ENCODE results near the gene INTS2.
A peak's percentile ranks its signal among the peaks of the same experiment; 100 is the strongest.

Gene INTS2

GRCh38 chr17:61848247-61848646 lies 79.5 kb downstream of the INTS2 start:
- DNase-seq (ENCODE audit: low read depth), result no peak
- H3K4me1 ChIP-seq (ENCODE audit: control insufficient read depth, insufficient read depth, low read length), result no peaks in the 10 kb centered on the region
- no peak overlapping the region for H3K9ac ChIP-seq (ENCODE audit: low read length)
- H3K9me3 ChIP-seq (ENCODE audit: control insufficient read depth, low read length), result no peaks in the 10 kb centered on the region
- no peaks in the 10 kb centered on the region for H3K36me3 ChIP-seq (ENCODE audit: control insufficient read depth, insufficient read depth, low read length, severe bottlenecking)
- H3K27me3 ChIP-seq (replicated peaks; ENCODE audit: control insufficient read depth, insufficient read depth, low read length), result no peaks in the 10 kb centered on the region
- H3K4me3 ChIP-seq (ENCODE audit: low read length), result no peak overlapping the region

- Histone ChIP-seq H3K4me1 (ENCODE audit: control insufficient read depth, insufficient read depth, low read length) (no peaks in the 10 kb centered on the region), H3K4me3 (ENCODE audit: low read length) (no peak overlapping the region), H3K27me3 (replicated peaks; ENCODE audit: control insufficient read depth, insufficient read depth, low read length) (no peaks in the 10 kb centered on the region), H3K9ac (ENCODE audit: low read length) (no peak overlapping the region), H3K9me3 (ENCODE audit: control insufficient read depth, low read length) (no peaks in the 10 kb centered on the region), H3K36me3 (ENCODE audit: control insufficient read depth, insufficient read depth, low read length, severe bottlenecking) (no peaks in the 10 kb centered on the region)
- DNase-seq (ENCODE audit: low read depth), result no peak
Observed at GRCh38 chr17:61847659-61848058, 80.1 kb downstream of the INTS2 start.

GRCh38 chr17:61846761-61847375 lies 80.9 kb downstream of the INTS2 start:
- no peaks in the 10 kb centered on the region for H3K27me3 ChIP-seq (replicated peaks; ENCODE audit: control insufficient read depth, insufficient read depth, low read length)
- H3K9me3 ChIP-seq (ENCODE audit: control insufficient read depth, low read length), result no peaks in the 10 kb centered on the region
- no peaks in the 10 kb centered on the region for H3K4me1 ChIP-seq (ENCODE audit: control insufficient read depth, insufficient read depth, low read length)
- H3K9ac ChIP-seq (ENCODE audit: low read length), result no peak overlapping the region
- no peak for DNase-seq (ENCODE audit: low read depth)
- no peaks in the 10 kb centered on the region for H3K36me3 ChIP-seq (ENCODE audit: control insufficient read depth, insufficient read depth, low read length, severe bottlenecking)
- no peak overlapping the region for H3K4me3 ChIP-seq (ENCODE audit: low read length)

- no peak overlapping the region for H3K9ac ChIP-seq (ENCODE audit: low read length)
- no peak for DNase-seq (ENCODE audit: low read depth)
- no peaks in the 10 kb centered on the region for H3K4me1 ChIP-seq (ENCODE audit: control insufficient read depth, insufficient read depth, low read length)
- no peaks in the 10 kb centered on the region for H3K27me3 ChIP-seq (replicated peaks; ENCODE audit: control insufficient read depth, insufficient read depth, low read length)
- no peaks in the 10 kb centered on the region for H3K9me3 ChIP-seq (ENCODE audit: control insufficient read depth, low read length)
- H3K4me3 ChIP-seq (ENCODE audit: low read length), result no peak overlapping the region
- no peaks in the 10 kb centered on the region for H3K36me3 ChIP-seq (ENCODE audit: control insufficient read depth, insufficient read depth, low read length, severe bottlenecking)
Observed at GRCh38 chr17:61846088-61846487, 81.7 kb downstream of the INTS2 start.

- H3K4me3 ChIP-seq (ENCODE audit: low read length), result no peak overlapping the region
- no peaks in the 10 kb centered on the region for H3K27me3 ChIP-seq (replicated peaks; ENCODE audit: control insufficient read depth, insufficient read depth, low read length)
- H3K9me3 ChIP-seq (ENCODE audit: control insufficient read depth, low read length), result no peaks in the 10 kb centered on the region
- DNase-seq (ENCODE audit: low read depth), result no peak
- no peak overlapping the region for H3K9ac ChIP-seq (ENCODE audit: low read length)
- no peaks in the 10 kb centered on the region for H3K4me1 ChIP-seq (ENCODE audit: control insufficient read depth, insufficient read depth, low read length)
- H3K36me3 ChIP-seq (ENCODE audit: control insufficient read depth, insufficient read depth, low read length, severe bottlenecking), result no peaks in the 10 kb centered on the region
Observed at GRCh38 chr17:61843435-61843834, 84.3 kb downstream of the INTS2 start.

GRCh38 chr17:61842899-61843298 lies 84.9 kb downstream of the INTS2 start:
- H3K9me3 ChIP-seq (ENCODE audit: control insufficient read depth, low read length), result no peaks in the 10 kb centered on the region
- H3K36me3 ChIP-seq (ENCODE audit: control insufficient read depth, insufficient read depth, low read length, severe bottlenecking), result no peaks in the 10 kb centered on the region
- no peaks in the 10 kb centered on the region for H3K4me1 ChIP-seq (ENCODE audit: control insufficient read depth, insufficient read depth, low read length)
- DNase-seq (ENCODE audit: low read depth), result no peak
- no peak overlapping the region for H3K4me3 ChIP-seq (ENCODE audit: low read length)
- no peak overlapping the region for H3K9ac ChIP-seq (ENCODE audit: low read length)
- no peaks in the 10 kb centered on the region for H3K27me3 ChIP-seq (replicated peaks; ENCODE audit: control insufficient read depth, insufficient read depth, low read length)

GRCh38 chr17:61839300-61839786 lies 88.4 kb downstream of the INTS2 start:
- Histone ChIP-seq H3K9me3 (ENCODE audit: control insufficient read depth, low read length) (no peaks in the 10 kb centered on the region), H3K9ac (ENCODE audit: low read length) (no peak overlapping the region), H3K27me3 (replicated peaks; ENCODE audit: control insufficient read depth, insufficient read depth, low read length) (no peaks in the 10 kb centered on the region), H3K4me3 (ENCODE audit: low read length) (no peak overlapping the region), H3K4me1 (ENCODE audit: control insufficient read depth, insufficient read depth, low read length) (peaks cover 1% of the 10 kb centered on the region), H3K36me3 (ENCODE audit: control insufficient read depth, insufficient read depth, low read length, severe bottlenecking) (no peaks in the 10 kb centered on the region)
- no peak for DNase-seq (ENCODE audit: low read depth)

GRCh38 chr17:61837175-61838051 lies 90.4 kb downstream of the INTS2 start:
- peaks cover 11% of the 10 kb centered on the region for H3K4me1 ChIP-seq (ENCODE audit: control insufficient read depth, insufficient read depth, low read length)
- H3K9me3 ChIP-seq (ENCODE audit: control insufficient read depth, low read length), result no peaks in the 10 kb centered on the region
- H3K4me3 ChIP-seq (ENCODE audit: low read length), result no peak overlapping the region
- H3K36me3 ChIP-seq (ENCODE audit: control insufficient read depth, insufficient read depth, low read length, severe bottlenecking), result no peaks in the 10 kb centered on the region
- H3K9ac ChIP-seq (ENCODE audit: low read length), result no peak overlapping the region
- no peaks in the 10 kb centered on the region for H3K27me3 ChIP-seq (replicated peaks; ENCODE audit: control insufficient read depth, insufficient read depth, low read length)
- peak; percentile 92 for DNase-seq (ENCODE audit: low read depth)

- no peak for DNase-seq (ENCODE audit: low read depth)
Observed at GRCh38 chr17:61836266-61837174, 91.3 kb downstream of the INTS2 start.

GRCh38 chr17:61835606-61836005 lies 92.2 kb downstream of the INTS2 start:
- H3K9me3 ChIP-seq (ENCODE audit: control insufficient read depth, low read length), result no peaks in the 10 kb centered on the region
- H3K27me3 ChIP-seq (replicated peaks; ENCODE audit: control insufficient read depth, insufficient read depth, low read length), result no peaks in the 10 kb centered on the region
- no peak for DNase-seq (ENCODE audit: low read depth)
- no peaks in the 10 kb centered on the region for H3K36me3 ChIP-seq (ENCODE audit: control insufficient read depth, insufficient read depth, low read length, severe bottlenecking)
- no peak overlapping the region for H3K4me3 ChIP-seq (ENCODE audit: low read length)
- H3K9ac ChIP-seq (ENCODE audit: low read length), result no peak overlapping the region
- H3K4me1 ChIP-seq (ENCODE audit: control insufficient read depth, insufficient read depth, low read length), result peaks cover 11% of the 10 kb centered on the region

More at GRCh38 chr17:61836266-61837174, 91.3 kb downstream of the INTS2 start:
- H3K4me1 ChIP-seq (ENCODE audit: control insufficient read depth, insufficient read depth, low read length), result peaks cover 11% of the 10 kb centered on the region
- H3K9me3 ChIP-seq (ENCODE audit: control insufficient read depth, low read length), result no peaks in the 10 kb centered on the region
- H3K9ac ChIP-seq (ENCODE audit: low read length), result no peak overlapping the region
- H3K4me3 ChIP-seq (ENCODE audit: low read length), result no peak overlapping the region
- no peaks in the 10 kb centered on the region for H3K27me3 ChIP-seq (replicated peaks; ENCODE audit: control insufficient read depth, insufficient read depth, low read length)
- H3K36me3 ChIP-seq (ENCODE audit: control insufficient read depth, insufficient read depth, low read length, severe bottlenecking), result no peaks in the 10 kb centered on the region

- no peak for DNase-seq (ENCODE audit: low read depth)
- no peak overlapping the region for H3K4me3 ChIP-seq (ENCODE audit: low read length)
- no peaks in the 10 kb centered on the region for H3K36me3 ChIP-seq (ENCODE audit: control insufficient read depth, insufficient read depth, low read length, severe bottlenecking)
- H3K27me3 ChIP-seq (replicated peaks; ENCODE audit: control insufficient read depth, insufficient read depth, low read length), result no peaks in the 10 kb centered on the region
- H3K9ac ChIP-seq (ENCODE audit: low read length), result peak overlapping the region; percentile 24
- no peaks in the 10 kb centered on the region for H3K9me3 ChIP-seq (ENCODE audit: control insufficient read depth, low read length)
- H3K4me1 ChIP-seq (ENCODE audit: control insufficient read depth, insufficient read depth, low read length), result peaks cover 11% of the 10 kb centered on the region
Observed at GRCh38 chr17:61834610-61835009, 93.2 kb downstream of the INTS2 start.
